WTC11 (cell line): ENCODE data around the gene AGAP1. TPM values are rescaled to one million over a fixed set of nuclear protein-coding genes. Genes with fewer than 3 reads are reported as not detected.

Experiments
- ATAC-seq: fragments of 200-7000 bp; cut with Tn5 transposase; 2 replicates; pipeline ENCODE4 v1.10.0; 2021; ENCODE audit warnings: mild to moderate bottlenecking, moderate library complexity
- CTCF ChIA-PET: fragments of 300-600 bp; sonication (Branson Sonifier 250); formaldehyde crosslinking; loops from one replicate; lab custom pipeline; 2021; ENCODE audit warnings: antibody characterized with exemption; lab: Charles Lee
- POLR2A ChIA-PET: fragments of 350-600 bp; sonication (Branson Sonifier 250); formaldehyde crosslinking; loops from one replicate; lab custom pipeline; 2021; ENCODE audit warnings: antibody characterized with exemption; lab: Charles Lee
- DNase-seq: peaks from one replicate; pipeline ENCODE4 v3.0.0; 2021; ENCODE audit warnings: low spot score
- H3K27ac Mint-ChIP-seq: 2 replicates; pipeline ENCODE4 v1.8.0; 2021; ENCODE audit warnings: mixed read lengths
- H3K27me3 Mint-ChIP-seq: 2 replicates; pipeline ENCODE4 v1.8.0; 2021; ENCODE audit warnings: low read depth, mild to moderate bottlenecking, moderate library complexity, mixed read lengths
- H3K36me3 Mint-ChIP-seq: 2 replicates; pipeline ENCODE4 v1.8.0; 2021; ENCODE audit warnings: mixed read lengths
- H3K4me1 Mint-ChIP-seq: 2 replicates; pipeline ENCODE4 v1.8.0; 2022; ENCODE audit warnings: mixed read lengths
- H3K4me3 Mint-ChIP-seq: 2 replicates; pipeline ENCODE4 v1.8.0; 2021; ENCODE audit warnings: mild to moderate bottlenecking, moderate library complexity, mixed read lengths
- H3K9me3 Mint-ChIP-seq: 2 replicates; pipeline ENCODE4 v1.8.0; 2021; ENCODE audit warnings: mixed read lengths
- GRHL2 ChIP-seq: fragments of 250-450 bp; sonication (Bioruptor Pico); IDR thresholded peaks from 2 replicates; pipeline ENCODE4 v1.8.0; 2022; ENCODE audit warnings: mild to moderate bottlenecking, moderate library complexity; ENCODE audit not compliant: insufficient replicate concordance, severe bottlenecking
- IRF2 ChIP-seq: sonication (generic); formaldehyde crosslinking; IDR thresholded peaks from 2 replicates; pipeline ENCODE4 v1.8.0; 2022; ENCODE audit warnings: low read depth, missing genetic modification reagents, borderline replicate concordance
- KAT7 ChIP-seq: sonication (generic); formaldehyde crosslinking; IDR thresholded peaks from 2 replicates; pipeline ENCODE4 v1.8.1; 2023; ENCODE audit warnings: missing genetic modification reagents, mild to moderate bottlenecking, borderline replicate concordance
- MYBL2 ChIP-seq: sonication (generic); formaldehyde crosslinking; IDR thresholded peaks from 2 replicates; pipeline ENCODE4 v1.8.1; 2023; ENCODE audit warnings: mild to moderate bottlenecking, moderate library complexity, missing genetic modification reagents
- NR1H2 ChIP-seq: sonication (generic); formaldehyde crosslinking; IDR thresholded peaks from 2 replicates; pipeline ENCODE4 v1.9.0; 2021; ENCODE audit warnings: mild to moderate bottlenecking, moderate library complexity, missing genetic modification reagents
- NR3C1 ChIP-seq: sonication (generic); formaldehyde crosslinking; conservative IDR thresholded peaks from 2 replicates; pipeline ENCODE4 v1.8.1; 2023; ENCODE audit warnings: low read depth, mild to moderate bottlenecking, missing genetic modification reagents
- OVOL2 ChIP-seq: fragments of 250-450 bp; sonication (Bioruptor Pico); IDR thresholded peaks from 2 replicates; pipeline ENCODE4 v1.9.0; 2021; ENCODE audit warnings: mild to moderate bottlenecking, borderline replicate concordance
- PRRX2 ChIP-seq: fragments of 250-450 bp; sonication (Bioruptor Pico); IDR thresholded peaks from 2 replicates; pipeline ENCODE4 v1.8.0; 2021; ENCODE audit warnings: mild to moderate bottlenecking
- ZBTB21 ChIP-seq: sonication (generic); formaldehyde crosslinking; IDR thresholded peaks from 2 replicates; pipeline ENCODE4 v1.8.1; 2023; ENCODE audit warnings: mild to moderate bottlenecking, missing genetic modification reagents, borderline replicate concordance
- ZNF232 ChIP-seq: sonication (generic); formaldehyde crosslinking; IDR thresholded peaks from 2 replicates; pipeline ENCODE4 v1.8.0; 2022; ENCODE audit warnings: mild to moderate bottlenecking, missing genetic modification reagents
- ZNF317 ChIP-seq: sonication (generic); formaldehyde crosslinking; IDR thresholded peaks from 2 replicates; pipeline ENCODE4 v1.8.1; 2023; ENCODE audit warnings: low read depth, mild to moderate bottlenecking, moderate library complexity, missing genetic modification reagents, borderline replicate concordance
- total RNA-seq: library from RNA; stranded (reverse); gene quantifications from 3 replicates; pipeline ENCODE4 v1.2.3, GENCODE V29; 2021
- TF ChIP-seq, protein P1 (sequence below): sonication (generic); formaldehyde crosslinking; IDR thresholded peaks from 2 replicates; pipeline ENCODE4 v1.8.0; 2022; ENCODE audit warnings: mild to moderate bottlenecking, missing genetic modification reagents
- TF ChIP-seq, protein P2 (sequence below): sonication (generic); formaldehyde crosslinking; IDR thresholded peaks from 2 replicates; pipeline ENCODE4 v1.8.1; 2023; ENCODE audit warnings: mild to moderate bottlenecking, missing genetic modification reagents, moderate library complexity
- TF ChIP-seq, protein P3 (sequence below): sonication (generic); formaldehyde crosslinking; IDR thresholded peaks from 2 replicates; pipeline ENCODE4 v1.8.1; 2023; ENCODE audit warnings: mild to moderate bottlenecking, missing genetic modification reagents, moderate library complexity
- TF ChIP-seq, protein P4 (sequence below): sonication (generic); formaldehyde crosslinking; conservative IDR thresholded peaks from 2 replicates; pipeline ENCODE4 v1.8.1; 2023; ENCODE audit warnings: mild to moderate bottlenecking, low read depth, missing genetic modification reagents, moderate library complexity
- TF ChIP-seq, protein P5 (sequence below): sonication (generic); formaldehyde crosslinking; IDR thresholded peaks from 2 replicates; pipeline ENCODE4 v1.8.0; 2023; ENCODE audit warnings: missing genetic modification reagents, mild to moderate bottlenecking, borderline replicate concordance
- TF ChIP-seq, protein P6 (sequence below): sonication (generic); formaldehyde crosslinking; IDR thresholded peaks from 2 replicates; pipeline ENCODE4 v1.8.0; 2023; ENCODE audit warnings: missing genetic modification reagents
- TF ChIP-seq, protein P7 (sequence below): sonication (generic); formaldehyde crosslinking; IDR thresholded peaks from 2 replicates; pipeline ENCODE4 v1.8.0; 2022; ENCODE audit warnings: mild to moderate bottlenecking, missing genetic modification reagents
- TF ChIP-seq, protein P8 (sequence below): fragments of 250-450 bp; sonication (Bioruptor Pico); IDR thresholded peaks from 2 replicates; pipeline ENCODE4 v1.9.0; 2021; ENCODE audit warnings: moderate library complexity, mild to moderate bottlenecking, inconsistent platforms, borderline replicate concordance

The AGAP1 gene
- total RNA-seq, 1 experiment from 2014 or later: 49.3 TPM

DNA sequence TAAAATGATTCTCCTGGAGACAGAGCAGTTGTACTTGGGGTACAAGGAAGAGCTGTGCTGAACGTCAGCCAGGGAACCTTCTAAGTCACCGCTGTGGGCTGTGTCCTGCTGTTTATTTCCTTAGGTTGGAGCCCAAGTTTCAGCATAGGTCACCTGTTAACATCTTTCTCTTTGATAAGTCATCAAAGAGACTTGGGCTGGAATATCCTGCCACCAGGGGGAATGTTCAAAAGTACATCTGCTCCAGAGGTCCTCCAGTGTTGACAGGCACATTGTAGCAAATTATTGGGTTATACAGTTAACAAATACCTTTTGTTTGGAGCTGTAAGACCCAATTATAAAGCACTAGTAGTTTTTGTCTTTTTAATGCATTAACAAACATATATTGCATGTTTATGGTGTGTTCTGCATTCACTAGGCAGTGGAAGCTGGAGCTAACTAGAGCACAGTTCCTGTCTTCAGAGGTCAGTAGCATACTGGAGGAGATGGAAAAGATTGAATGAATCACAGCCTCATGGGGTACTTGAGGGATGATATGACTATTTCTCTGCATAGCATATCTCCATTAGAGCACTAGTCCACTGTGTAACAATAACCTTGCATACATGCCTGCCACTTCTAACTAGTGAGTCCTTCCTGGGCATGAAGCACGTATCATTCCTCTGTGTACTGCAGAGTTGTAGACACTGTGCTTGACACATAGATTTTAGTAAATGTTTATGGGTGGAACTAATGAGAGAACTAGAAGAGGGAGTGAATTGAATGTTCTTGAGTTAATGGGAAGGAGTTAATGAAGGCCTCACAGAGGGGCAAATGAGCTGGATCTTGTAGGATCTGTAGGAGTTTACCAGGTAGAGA, 182.1 kb downstream of the AGAP1 start (continued):
- TF ChIP-seq, protein P1, sequence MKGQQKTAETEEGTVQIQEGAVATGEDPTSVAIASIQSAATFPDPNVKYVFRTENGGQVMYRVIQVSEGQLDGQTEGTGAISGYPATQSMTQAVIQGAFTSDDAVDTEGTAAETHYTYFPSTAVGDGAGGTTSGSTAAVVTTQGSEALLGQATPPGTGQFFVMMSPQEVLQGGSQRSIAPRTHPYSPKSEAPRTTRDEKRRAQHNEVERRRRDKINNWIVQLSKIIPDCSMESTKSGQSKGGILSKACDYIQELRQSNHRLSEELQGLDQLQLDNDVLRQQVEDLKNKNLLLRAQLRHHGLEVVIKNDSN (CRISPR knock-in tag): no peak
- no peak for TF ChIP-seq MYBL2 (CRISPR knock-in tag)
- TF ChIP-seq ZNF317: no peak
- TF ChIP-seq, protein P2, sequence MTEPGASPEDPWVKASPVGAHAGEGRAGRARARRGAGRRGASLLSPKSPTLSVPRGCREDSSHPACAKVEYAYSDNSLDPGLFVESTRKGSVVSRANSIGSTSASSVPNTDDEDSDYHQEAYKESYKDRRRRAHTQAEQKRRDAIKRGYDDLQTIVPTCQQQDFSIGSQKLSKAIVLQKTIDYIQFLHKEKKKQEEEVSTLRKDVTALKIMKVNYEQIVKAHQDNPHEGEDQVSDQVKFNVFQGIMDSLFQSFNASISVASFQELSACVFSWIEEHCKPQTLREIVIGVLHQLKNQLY (CRISPR knock-in tag): no peak
- TF ChIP-seq, protein P3, sequence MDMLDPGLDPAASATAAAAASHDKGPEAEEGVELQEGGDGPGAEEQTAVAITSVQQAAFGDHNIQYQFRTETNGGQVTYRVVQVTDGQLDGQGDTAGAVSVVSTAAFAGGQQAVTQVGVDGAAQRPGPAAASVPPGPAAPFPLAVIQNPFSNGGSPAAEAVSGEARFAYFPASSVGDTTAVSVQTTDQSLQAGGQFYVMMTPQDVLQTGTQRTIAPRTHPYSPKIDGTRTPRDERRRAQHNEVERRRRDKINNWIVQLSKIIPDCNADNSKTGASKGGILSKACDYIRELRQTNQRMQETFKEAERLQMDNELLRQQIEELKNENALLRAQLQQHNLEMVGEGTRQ: no peak
- TF ChIP-seq, protein P4, sequence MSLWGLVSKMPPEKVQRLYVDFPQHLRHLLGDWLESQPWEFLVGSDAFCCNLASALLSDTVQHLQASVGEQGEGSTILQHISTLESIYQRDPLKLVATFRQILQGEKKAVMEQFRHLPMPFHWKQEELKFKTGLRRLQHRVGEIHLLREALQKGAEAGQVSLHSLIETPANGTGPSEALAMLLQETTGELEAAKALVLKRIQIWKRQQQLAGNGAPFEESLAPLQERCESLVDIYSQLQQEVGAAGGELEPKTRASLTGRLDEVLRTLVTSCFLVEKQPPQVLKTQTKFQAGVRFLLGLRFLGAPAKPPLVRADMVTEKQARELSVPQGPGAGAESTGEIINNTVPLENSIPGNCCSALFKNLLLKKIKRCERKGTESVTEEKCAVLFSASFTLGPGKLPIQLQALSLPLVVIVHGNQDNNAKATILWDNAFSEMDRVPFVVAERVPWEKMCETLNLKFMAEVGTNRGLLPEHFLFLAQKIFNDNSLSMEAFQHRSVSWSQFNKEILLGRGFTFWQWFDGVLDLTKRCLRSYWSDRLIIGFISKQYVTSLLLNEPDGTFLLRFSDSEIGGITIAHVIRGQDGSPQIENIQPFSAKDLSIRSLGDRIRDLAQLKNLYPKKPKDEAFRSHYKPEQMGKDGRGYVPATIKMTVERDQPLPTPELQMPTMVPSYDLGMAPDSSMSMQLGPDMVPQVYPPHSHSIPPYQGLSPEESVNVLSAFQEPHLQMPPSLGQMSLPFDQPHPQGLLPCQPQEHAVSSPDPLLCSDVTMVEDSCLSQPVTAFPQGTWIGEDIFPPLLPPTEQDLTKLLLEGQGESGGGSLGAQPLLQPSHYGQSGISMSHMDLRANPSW (CRISPR knock-in tag): no peak
- TF ChIP-seq, protein P5, sequence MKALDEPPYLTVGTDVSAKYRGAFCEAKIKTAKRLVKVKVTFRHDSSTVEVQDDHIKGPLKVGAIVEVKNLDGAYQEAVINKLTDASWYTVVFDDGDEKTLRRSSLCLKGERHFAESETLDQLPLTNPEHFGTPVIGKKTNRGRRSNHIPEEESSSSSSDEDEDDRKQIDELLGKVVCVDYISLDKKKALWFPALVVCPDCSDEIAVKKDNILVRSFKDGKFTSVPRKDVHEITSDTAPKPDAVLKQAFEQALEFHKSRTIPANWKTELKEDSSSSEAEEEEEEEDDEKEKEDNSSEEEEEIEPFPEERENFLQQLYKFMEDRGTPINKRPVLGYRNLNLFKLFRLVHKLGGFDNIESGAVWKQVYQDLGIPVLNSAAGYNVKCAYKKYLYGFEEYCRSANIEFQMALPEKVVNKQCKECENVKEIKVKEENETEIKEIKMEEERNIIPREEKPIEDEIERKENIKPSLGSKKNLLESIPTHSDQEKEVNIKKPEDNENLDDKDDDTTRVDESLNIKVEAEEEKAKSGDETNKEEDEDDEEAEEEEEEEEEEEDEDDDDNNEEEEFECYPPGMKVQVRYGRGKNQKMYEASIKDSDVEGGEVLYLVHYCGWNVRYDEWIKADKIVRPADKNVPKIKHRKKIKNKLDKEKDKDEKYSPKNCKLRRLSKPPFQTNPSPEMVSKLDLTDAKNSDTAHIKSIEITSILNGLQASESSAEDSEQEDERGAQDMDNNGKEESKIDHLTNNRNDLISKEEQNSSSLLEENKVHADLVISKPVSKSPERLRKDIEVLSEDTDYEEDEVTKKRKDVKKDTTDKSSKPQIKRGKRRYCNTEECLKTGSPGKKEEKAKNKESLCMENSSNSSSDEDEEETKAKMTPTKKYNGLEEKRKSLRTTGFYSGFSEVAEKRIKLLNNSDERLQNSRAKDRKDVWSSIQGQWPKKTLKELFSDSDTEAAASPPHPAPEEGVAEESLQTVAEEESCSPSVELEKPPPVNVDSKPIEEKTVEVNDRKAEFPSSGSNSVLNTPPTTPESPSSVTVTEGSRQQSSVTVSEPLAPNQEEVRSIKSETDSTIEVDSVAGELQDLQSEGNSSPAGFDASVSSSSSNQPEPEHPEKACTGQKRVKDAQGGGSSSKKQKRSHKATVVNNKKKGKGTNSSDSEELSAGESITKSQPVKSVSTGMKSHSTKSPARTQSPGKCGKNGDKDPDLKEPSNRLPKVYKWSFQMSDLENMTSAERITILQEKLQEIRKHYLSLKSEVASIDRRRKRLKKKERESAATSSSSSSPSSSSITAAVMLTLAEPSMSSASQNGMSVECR: no peak
- TF ChIP-seq ZBTB21 (CRISPR knock-in tag): no peak

DNA sequence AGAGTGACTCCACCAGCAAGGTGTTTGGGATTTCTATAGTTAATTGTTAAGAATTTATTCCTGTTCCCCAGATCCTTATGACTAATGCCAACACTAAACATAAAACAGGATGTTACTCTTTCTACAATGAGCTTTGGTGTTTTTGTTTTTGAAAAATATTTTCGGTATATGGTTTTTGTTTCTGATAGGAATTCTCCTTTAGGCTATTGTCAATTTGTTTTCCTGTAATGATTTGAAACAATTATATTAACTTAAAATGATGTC, 182.6 kb downstream of the AGAP1 start:
- ATAC-seq (no peak), DNase-seq (no peak)
- Mint-ChIP-seq H3K27ac (no peak overlapping the region), H3K4me1 (peaks cover 79% of the 10 kb centered on the region), H3K36me3 (no peaks in the 10 kb centered on the region), H3K9me3 (no peaks in the 10 kb centered on the region), H3K4me3 (no peak overlapping the region), H3K27me3 (peaks cover 12% of the 10 kb centered on the region)
- CTCF ChIA-PET: interaction anchor here (0.8 to 3.4 kb wide), 2 partner anchors 64 to 70 kb away, joined by 3 to 21 read pairs; no protein-coding TSS in a partner anchor
- POLR2A ChIA-PET: no interaction called here
- TF ChIP-seq IRF2 (no peak), NR3C1 (CRISPR knock-in tag) (no peak), KAT7 (no peak), ZNF232 (no peak), GRHL2 (CRISPR knock-in tag) (no peak), PRRX2 (CRISPR knock-in tag) (no peak), OVOL2 (CRISPR knock-in tag) (no peak), NR1H2 (CRISPR knock-in tag) (no peak)
- TF ChIP-seq, protein P6, sequence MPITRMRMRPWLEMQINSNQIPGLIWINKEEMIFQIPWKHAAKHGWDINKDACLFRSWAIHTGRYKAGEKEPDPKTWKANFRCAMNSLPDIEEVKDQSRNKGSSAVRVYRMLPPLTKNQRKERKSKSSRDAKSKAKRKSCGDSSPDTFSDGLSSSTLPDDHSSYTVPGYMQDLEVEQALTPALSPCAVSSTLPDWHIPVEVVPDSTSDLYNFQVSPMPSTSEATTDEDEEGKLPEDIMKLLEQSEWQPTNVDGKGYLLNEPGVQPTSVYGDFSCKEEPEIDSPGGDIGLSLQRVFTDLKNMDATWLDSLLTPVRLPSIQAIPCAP: no peak
- TF ChIP-seq, protein P2 (CRISPR knock-in tag): no peak
- TF ChIP-seq, protein P7, sequence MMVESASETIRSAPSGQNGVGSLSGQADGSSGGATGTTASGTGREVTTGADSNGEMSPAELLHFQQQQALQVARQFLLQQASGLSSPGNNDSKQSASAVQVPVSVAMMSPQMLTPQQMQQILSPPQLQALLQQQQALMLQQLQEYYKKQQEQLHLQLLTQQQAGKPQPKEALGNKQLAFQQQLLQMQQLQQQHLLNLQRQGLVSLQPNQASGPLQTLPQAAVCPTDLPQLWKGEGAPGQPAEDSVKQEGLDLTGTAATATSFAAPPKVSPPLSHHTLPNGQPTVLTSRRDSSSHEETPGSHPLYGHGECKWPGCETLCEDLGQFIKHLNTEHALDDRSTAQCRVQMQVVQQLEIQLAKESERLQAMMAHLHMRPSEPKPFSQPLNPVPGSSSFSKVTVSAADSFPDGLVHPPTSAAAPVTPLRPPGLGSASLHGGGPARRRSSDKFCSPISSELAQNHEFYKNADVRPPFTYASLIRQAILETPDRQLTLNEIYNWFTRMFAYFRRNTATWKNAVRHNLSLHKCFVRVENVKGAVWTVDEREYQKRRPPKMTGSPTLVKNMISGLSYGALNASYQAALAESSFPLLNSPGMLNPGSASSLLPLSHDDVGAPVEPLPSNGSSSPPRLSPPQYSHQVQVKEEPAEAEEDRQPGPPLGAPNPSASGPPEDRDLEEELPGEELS (CRISPR knock-in tag): no peak
- TF ChIP-seq, protein P8, sequence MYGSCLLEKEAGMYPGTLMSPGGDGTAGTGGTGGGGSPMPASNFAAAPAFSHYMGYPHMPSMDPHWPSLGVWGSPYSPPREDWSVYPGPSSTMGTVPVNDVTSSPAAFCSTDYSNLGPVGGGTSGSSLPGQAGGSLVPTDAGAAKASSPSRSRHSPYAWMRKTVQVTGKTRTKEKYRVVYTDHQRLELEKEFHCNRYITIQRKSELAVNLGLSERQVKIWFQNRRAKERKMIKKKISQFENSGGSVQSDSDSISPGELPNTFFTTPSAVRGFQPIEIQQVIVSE: no peak
